Prostate gland (tissue), 2 donors: ENCODE data around the gene RNF220. TPM values are rescaled to one million over a fixed set of nuclear protein-coding genes. Genes with fewer than 3 reads are reported as not detected.

Experiments
- DNase-seq: peaks from one replicate; pipeline ENCODE4 v3.0.0-alpha.2; 2019; ENCODE audit warnings: low spot score
- H3K27ac ChIP-seq, 2 donors: fragments of 200-600 bp; sonication (generic); 2 replicates each; pipeline ENCODE4 v1.5.1; 2017 to 2019
- H3K27me3 ChIP-seq: fragments of 200-600 bp; sonication (generic); replicated peaks from 2 replicates; pipeline ENCODE4 v1.5.1; 2019; ENCODE audit not compliant: insufficient read depth
- H3K36me3 ChIP-seq, 2 donors: fragments of 200-600 bp; sonication (generic); 1 replicate in 1 of 2; 2 replicates in 1 of 2; pipeline versions ENCODE4 v1.5.1 to v1.8.1; 2017 to 2019
- H3K4me1 ChIP-seq: fragments of 200-600 bp; sonication (generic); replicated peaks from 2 replicates; pipeline ENCODE4 v1.5.1; 2019
- H3K4me3 ChIP-seq, 2 donors: fragments of 200-600 bp; sonication (generic); 2 replicates each; pipeline ENCODE4 v1.5.1; 2017 to 2019
- H3K9me3 ChIP-seq: fragments of 200-600 bp; sonication (generic); 2 replicates; pipeline ENCODE4 v1.5.1; 2017
- CTCF ChIP-seq, 4 experiments: fragments of 200-600 bp in 2 of 4; fragments of 450-650 bp in 2 of 4; sonication (generic) in 2 of 4; IDR thresholded peaks; 1 replicate in 3 of 4; 2 replicates in 1 of 4; pipeline ENCODE4 v1.5.1; 2016 to 2019; ENCODE audit warnings: antibody characterized with exemption in 4 of 4, mild to moderate bottlenecking in 2 of 4, moderate library complexity in 2 of 4
- POLR2A ChIP-seq: fragments of 450-650 bp; IDR thresholded peaks from one replicate; pipeline ENCODE4 v1.6.1; 2016; ENCODE audit warnings: antibody characterized with exemption, mild to moderate bottlenecking
- POLR2AphosphoS5 ChIP-seq: sonication (generic); formaldehyde crosslinking; IDR thresholded peaks from one replicate; pipeline ENCODE4 v1.6.1; 2017; ENCODE audit warnings: antibody characterized with exemption
- WGBS: methylation state at CpG from one replicate; pipeline ENCODE4 v1.1.5; 2018; 5-methylcytosine and 5-hydroxymethylcytosine counted together
- intact Hi-C: fragments of 100-400 bp; cut with DNase I; formaldehyde crosslinking; loops from one replicate; pipeline ENCODE4 v1.14.2; 2022
- total RNA-seq, 2 donors: library from RNA; depleted of rRNA; stranded (reverse); fragments of >200 nt; gene quantifications; one replicate each; pipeline ENCODE4 v1.1.0, GENCODE V29; 2016

The RNF220 gene
- total RNA-seq, 2 donors from 2014 or later: 116 to 147 TPM

DNA sequence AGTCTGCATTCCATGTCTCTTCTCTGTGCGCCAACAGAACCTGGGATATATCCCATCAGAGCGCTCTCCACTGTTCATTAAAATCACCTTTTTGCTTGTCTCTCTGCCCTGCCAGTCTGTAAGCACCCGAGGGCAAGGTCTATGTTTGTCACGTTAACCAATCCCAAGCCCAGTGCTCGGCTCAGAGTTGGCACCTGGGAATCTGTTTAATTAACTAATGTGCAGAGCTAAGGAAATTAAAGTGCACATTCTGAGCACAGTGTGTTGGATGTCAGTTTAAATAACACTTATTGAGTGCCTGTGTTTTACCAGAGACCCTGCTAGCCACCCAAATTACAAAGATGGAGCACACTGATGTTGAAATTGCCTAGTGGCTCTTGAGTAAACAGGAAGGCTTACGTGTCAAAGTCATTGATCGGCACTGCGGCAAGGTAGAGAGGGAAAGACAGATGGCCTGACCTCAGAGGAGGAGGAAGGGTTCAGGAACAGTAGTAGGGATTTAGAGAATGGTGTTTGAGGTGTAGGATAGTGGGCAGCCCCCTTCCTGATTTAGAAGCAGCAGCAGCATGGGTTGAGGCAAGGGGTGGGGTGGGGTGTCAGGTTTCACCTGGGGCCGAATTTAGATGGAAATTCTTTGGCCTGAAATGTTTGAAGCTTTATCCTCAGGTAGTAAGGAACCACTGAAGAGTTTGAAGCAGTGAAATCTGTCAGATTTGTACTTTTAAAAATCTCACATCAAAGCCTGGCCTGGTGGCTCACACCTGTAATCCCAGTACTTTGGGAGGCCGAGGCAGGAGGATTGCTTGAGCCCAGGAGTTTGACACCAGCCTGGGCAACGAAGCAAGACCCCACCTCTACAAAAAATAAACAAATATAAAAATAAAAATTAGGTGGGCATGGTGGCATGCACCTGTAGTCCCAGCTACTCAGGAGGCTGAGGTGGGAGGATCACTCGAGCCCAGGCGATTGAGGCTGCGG is 277.1 kb downstream of the RNF220 start:
- TF ChIP-seq POLR2A: no peak
- no peak for TF ChIP-seq POLR2AphosphoS5
- no peak for TF ChIP-seq CTCF (IDR thresholded peaks at IDR 0.05)
- no peak for DNase-seq
- no peaks in the 10 kb centered on the region for H3K4me1 ChIP-seq
- H3K27me3 ChIP-seq: no peaks in the 10 kb centered on the region
- no peak overlapping the region for H3K27ac ChIP-seq
- no peaks in the 10 kb centered on the region for H3K36me3 ChIP-seq
- intact Hi-C loops: no loop called here
- no peaks in the 10 kb centered on the region for H3K9me3 ChIP-seq
- WGBS: 81% methylated on average over 14 of the region's 14 CpGs
- no peak overlapping the region for H3K4me3 ChIP-seq

DNA sequence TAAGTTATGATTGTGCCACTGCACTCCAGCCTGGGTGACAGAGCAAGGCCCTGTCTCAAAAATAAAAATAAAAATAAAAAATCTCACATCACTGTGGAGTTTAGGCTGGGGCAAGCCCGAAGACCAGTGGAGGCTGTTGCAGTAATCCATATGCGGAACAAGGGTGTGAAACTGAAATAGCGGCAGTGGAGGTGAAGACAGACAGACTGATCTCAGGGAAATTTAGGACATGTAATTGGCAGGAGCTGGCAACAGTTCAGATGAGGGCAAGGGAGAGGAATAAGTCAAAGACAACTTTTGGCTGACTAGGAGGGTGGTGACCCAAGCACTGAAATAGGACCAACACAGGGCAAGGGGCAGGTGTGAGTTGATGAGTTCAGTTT is 277.8 kb downstream of the RNF220 start:
- Histone ChIP-seq H3K27ac (no peak overlapping the region), H3K36me3 (no peaks in the 10 kb centered on the region), H3K9me3 (no peaks in the 10 kb centered on the region), H3K4me1 (no peaks in the 10 kb centered on the region), H3K4me3 (no peak overlapping the region), H3K27me3 (no peaks in the 10 kb centered on the region)
- WGBS: 91% methylated on average over 3 of the region's 3 CpGs
- DNase-seq: no peak
- no peak for TF ChIP-seq CTCF (IDR thresholded peaks at IDR 0.05)
- no peak for TF ChIP-seq POLR2A
- TF ChIP-seq POLR2AphosphoS5: no peak
- intact Hi-C loops: no loop called here

- no peak overlapping the region for H3K27ac ChIP-seq
- no peaks in the 10 kb centered on the region for H3K9me3 ChIP-seq
- no peaks in the 10 kb centered on the region for H3K36me3 ChIP-seq
- intact Hi-C loops: no loop called here
- 92% methylated on average over 1 of the region's 1 CpG for whole genome bisulfite sequencing
- H3K27me3 ChIP-seq: no peaks in the 10 kb centered on the region
- TF ChIP-seq POLR2A: no peak
- no peak for TF ChIP-seq POLR2AphosphoS5
- no peak for TF ChIP-seq CTCF (IDR thresholded peaks at IDR 0.05)
- no peaks in the 10 kb centered on the region for H3K4me1 ChIP-seq
- H3K4me3 ChIP-seq: no peak overlapping the region
- no peak for DNase-seq
Observed at GRCh38 chr1:44684525-44684924, 279.5 kb downstream of the RNF220 start.

GRCh38 chr1:44685218-44685617 is 280.2 kb downstream of the RNF220 start:
- DNase-seq: no peak
- intact Hi-C loops: no loop called here
- Histone ChIP-seq H3K36me3 (no peaks in the 10 kb centered on the region), H3K27me3 (no peaks in the 10 kb centered on the region), H3K4me1 (no peaks in the 10 kb centered on the region), H3K27ac (no peak overlapping the region), H3K4me3 (no peak overlapping the region), H3K9me3 (no peaks in the 10 kb centered on the region)
- no peak for TF ChIP-seq POLR2A
- TF ChIP-seq CTCF (IDR thresholded peaks at IDR 0.05): no peak
- no peak for TF ChIP-seq POLR2AphosphoS5
- WGBS: 95% methylated on average over 4 of the region's 4 CpGs

DNA sequence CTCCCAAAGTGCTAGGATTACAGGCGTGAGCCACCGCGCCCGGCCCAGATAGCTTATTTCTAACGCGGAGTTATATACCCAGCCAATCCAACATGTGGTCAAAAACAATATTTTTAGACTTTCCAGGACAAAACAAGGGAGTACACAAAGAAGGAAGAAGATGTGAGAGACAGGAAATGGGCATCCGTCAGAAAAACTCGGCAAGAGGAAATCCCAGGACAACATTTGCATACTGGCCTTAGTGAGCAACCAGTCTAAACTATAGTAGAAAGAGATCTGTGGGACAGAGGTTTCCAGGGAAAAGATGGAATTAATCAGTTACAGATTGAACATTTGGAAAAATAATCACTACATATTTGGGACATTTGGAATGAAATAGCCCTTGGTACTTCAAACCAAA is 280.8 kb downstream of the RNF220 start:
- Histone ChIP-seq H3K4me3 (no peak overlapping the region), H3K27ac (no peak overlapping the region), H3K27me3 (no peaks in the 10 kb centered on the region), H3K36me3 (no peaks in the 10 kb centered on the region), H3K4me1 (no peaks in the 10 kb centered on the region), H3K9me3 (no peaks in the 10 kb centered on the region)
- WGBS: 86% methylated on average over 8 of the region's 8 CpGs
- no peak for DNase-seq
- intact Hi-C loops: no loop called here
- no peak for TF ChIP-seq POLR2AphosphoS5
- no peak for TF ChIP-seq CTCF (IDR thresholded peaks at IDR 0.05)
- no peak for TF ChIP-seq POLR2A
